ENCODE measurements around the gene TNIP3.

GRCh38 chr4:121091941-121092340 is 72.2 kb downstream of the TNIP3 start:
- TF ChIP-seq, protein P1, sequence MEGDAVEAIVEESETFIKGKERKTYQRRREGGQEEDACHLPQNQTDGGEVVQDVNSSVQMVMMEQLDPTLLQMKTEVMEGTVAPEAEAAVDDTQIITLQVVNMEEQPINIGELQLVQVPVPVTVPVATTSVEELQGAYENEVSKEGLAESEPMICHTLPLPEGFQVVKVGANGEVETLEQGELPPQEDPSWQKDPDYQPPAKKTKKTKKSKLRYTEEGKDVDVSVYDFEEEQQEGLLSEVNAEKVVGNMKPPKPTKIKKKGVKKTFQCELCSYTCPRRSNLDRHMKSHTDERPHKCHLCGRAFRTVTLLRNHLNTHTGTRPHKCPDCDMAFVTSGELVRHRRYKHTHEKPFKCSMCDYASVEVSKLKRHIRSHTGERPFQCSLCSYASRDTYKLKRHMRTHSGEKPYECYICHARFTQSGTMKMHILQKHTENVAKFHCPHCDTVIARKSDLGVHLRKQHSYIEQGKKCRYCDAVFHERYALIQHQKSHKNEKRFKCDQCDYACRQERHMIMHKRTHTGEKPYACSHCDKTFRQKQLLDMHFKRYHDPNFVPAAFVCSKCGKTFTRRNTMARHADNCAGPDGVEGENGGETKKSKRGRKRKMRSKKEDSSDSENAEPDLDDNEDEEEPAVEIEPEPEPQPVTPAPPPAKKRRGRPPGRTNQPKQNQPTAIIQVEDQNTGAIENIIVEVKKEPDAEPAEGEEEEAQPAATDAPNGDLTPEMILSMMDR (IDR thresholded peaks at IDR 0.05): no peak
- TF ChIP-seq POLR2A (IDR thresholded peaks at IDR 0.05): no peak
